ENCODE measurements around the gene JAG1.
A peak's percentile ranks its signal among the peaks of the same experiment; 100 is the strongest.

JAG1 gene

DNA sequence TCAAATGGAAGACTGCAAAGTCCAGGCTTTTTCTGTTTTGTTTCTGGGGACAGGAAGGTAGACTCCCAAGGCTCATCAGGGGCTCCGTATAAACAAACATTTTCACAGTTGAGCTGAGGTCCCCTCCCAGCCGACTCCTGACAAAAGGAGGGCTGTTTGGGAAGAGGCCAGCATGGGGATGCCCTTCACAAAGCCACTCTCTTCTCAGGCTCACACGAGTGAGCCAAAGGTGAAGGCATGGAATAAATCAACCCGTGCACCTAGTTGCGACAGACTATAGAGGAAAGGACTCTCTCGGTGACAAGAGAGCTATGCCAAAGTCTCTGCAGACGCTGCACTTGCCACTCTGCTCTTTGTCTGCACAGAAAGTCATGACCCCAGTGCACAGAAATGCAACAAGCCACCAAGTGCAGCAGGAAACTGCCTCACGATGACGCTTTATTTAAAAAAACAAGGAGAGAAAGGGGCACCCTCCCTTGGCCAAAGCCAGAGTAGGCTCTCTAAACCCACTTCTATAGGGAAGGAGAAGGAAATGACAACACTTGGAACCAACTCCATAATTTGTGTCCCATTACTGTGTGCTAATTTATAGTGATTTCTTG lies 21.0 kb downstream of the JAG1 start:
- no peak for DNase-seq (ENCODE audit: low read depth)

DNA sequence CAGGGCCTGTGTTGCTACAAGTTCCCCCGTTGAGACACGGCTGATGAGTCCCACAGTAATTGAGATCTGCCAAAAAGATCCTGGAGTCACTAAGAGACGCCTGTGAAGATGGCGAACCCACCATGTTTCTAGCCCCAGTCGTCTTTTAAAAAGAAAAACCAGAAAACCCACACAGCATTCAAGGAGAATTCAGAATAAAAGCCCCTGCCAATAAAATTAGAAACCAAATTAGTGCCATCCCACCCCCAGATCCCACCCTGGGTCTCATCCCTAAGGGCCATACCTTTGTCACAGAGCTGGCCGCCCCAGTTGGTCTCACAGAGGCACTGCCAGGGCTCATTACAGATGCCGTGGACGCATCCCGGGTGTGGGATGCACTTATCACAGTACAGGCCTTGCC lies 21.6 kb downstream of the JAG1 start:
- no peak for DNase-seq (ENCODE audit: low read depth)

DNA sequence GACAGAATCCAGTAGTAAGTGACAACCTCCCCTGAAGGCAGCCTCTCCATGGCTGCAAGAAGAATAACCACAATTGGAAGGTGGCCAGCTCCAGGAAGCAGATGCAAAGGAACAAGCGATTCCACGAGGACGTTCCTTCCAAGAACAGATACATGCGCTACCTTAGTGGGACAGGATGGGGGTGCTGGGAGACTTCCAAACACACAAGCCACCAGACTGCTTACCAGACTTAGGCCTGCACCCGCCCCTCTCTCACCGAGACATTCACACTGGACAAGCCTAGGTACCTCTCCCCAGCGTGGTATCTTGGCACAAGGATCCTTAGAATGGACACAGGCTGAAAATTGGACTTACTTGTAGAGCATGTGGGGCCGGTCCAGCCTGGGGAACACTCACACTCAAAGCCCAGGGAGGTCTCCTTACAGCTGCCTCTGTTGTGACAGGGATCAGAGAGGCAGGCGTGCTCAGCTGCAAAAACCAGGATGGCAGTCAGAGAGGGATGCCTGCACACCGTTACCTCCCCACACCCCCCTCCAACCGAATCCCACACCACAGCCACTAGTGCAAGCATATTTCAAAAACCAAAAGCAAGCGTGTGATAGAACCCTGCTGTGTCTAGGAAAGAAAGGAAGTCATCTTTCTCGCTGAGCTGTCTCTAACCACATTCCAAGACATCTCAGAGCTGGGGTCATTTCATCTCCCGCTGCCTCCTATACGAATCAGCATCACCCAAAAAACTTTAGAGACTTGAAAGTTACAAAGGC lies 22.4 kb downstream of the JAG1 start:
- DNase-seq (ENCODE audit: low read depth): no peak

DNA sequence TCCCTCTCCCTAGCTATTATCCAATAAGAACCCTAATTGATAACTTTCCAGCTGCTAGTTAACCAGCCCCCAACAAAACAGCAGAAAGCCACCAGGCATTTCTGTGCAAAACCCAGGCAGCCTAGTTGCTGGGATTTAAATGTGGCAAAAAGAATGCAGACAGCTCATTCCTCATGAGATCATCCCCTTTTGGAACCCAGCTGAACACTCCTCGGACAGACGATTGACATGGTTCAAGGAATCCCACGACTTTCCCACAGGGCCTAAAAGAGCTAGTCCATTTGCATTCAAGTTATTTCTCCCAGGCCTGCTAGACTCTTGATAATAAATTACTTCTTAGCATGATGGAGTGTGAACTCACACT lies 24.0 kb downstream of the JAG1 start:
- DNase-seq (ENCODE audit: low read depth): no peak

DNA sequence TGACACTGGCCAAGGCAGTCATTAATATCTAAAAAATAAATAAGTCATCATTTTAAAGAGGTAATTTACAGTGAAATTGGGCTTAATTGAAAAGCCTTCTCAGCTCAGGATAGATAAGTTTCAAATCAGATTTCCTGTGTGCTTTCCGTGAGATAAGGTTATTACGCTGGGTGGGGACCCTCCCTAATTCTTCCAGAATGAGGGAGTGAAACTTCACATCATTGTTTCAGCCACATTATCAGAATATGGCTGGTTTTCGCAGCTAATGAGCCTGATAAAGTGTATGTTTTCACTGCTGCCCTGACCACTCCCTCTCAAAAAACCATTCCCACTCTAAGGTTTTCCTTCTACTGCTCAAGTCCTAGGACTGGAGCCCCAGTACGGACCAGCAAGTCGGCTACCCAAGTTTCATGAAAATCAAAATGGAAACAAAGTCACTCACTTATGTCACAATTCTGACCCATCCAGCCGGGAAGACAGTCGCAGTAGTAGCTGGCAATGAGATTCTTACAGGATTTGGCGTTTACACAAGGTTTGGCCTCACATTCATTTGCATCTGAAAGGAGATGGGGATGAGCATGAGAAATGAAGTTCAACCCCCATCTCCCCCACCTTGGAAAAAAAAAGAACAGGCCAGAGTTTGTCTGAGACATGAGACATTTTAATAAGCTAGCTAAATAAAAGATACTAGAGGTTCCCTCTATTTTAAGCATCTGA lies 24.6 kb downstream of the JAG1 start:
- DNase-seq (ENCODE audit: low read depth): no peak

DNA sequence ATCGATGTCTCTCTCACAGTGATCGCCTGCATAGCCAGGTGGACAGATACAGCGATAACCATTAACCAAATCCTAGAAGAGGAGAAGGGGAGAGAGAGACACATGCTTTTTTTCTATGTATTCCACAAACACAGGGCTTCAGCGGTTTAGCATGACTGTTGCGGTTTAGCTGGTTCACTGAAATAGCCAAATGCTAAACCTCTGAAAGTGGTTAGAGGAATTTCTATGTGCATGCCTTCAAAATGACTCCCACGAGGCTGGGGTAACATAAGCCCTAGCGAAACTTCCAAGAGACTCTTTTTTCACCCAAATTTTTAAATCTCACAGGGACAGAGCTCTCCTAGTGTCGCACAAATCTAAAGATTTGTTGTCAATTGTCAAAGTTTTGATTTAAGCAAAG lies 25.1 kb downstream of the JAG1 start:
- no peak for DNase-seq (ENCODE audit: low read depth)

DNA sequence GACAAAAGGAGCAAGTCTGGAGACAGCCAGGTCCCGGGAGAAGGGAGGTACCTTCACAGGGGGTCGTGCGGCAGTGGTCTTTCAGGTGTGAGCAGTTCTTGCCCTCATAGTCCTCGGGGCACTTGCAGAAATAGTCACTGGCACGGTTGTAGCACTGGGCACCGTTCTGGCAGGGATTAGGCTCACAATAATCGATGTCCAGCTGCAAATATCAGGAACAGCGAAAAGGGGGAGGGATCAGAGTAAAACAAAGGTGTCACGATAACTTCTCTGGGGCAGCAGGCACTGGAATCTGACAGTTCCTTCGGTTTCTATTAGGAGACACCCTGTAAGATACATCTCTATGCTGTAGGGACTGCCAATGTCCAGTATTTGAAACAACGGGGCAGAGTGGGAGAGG lies 25.9 kb downstream of the JAG1 start:
- DNase-seq (ENCODE audit: low read depth): no peak

DNA sequence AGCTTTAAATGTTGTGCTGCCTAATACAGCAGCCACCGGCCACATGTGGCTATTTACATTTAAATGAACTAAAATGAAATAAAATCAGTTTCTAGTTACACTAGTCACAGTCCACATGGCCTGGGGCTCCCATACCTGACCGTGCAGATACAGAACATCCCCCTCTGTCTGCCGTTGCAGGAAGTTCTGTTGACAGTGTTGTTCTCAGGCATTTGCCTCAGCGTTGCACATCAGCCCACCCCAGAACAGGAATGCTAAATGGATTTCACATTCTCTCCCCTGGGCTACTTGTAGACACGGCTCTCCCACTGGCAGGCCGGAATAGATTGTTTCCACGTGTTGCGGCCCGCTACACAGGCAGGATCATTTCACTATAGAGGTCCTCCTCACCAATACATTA lies 26.3 kb downstream of the JAG1 start:
- DNase-seq (ENCODE audit: low read depth): no peak

DNA sequence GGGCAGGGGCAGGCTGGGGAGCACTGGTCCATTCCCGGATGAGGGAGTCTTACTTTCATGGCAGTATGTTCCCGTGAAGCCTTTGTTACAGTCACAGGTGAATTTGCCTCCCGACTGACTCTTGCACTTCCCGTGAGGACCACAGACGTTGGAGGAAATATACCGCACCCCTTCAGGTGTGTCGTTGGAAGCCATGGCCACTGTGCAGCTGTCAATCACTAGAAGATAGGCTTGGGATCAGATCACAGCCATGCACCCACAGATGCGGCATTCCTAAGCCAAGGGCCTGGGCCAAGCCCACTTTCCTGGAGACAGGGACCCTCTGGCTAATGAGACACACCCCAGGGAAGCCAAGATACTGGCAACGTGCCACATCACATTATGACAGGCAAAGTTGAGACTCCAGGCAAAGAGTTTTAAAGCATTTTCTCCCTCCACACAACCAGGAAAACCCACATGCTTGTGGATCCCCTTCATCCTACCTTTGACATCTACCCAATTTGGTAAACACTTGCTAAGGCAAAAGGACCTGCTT lies 26.8 kb downstream of the JAG1 start:
- DNase-seq (ENCODE audit: low read depth): no peak

DNA sequence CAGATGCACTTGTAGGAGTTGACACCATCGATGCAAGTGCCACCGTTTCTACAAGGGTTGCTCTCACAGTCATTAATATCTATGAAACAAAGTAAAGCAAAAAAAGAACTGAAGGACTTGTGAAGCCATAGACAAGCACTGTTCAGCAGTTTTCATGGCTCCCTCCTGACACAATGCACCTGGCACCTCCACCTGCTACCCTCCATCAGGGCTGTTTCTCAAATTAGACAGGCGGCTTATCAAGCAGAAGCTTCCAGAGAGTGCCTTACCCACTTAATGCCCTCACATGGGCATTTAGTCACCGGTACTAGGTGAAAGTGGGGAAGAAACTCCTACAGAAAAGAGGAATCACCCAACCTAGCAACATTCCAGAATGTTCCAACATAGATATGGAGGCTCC lies 27.8 kb downstream of the JAG1 start:
- DNase-seq (ENCODE audit: low read depth): no peak

DNA sequence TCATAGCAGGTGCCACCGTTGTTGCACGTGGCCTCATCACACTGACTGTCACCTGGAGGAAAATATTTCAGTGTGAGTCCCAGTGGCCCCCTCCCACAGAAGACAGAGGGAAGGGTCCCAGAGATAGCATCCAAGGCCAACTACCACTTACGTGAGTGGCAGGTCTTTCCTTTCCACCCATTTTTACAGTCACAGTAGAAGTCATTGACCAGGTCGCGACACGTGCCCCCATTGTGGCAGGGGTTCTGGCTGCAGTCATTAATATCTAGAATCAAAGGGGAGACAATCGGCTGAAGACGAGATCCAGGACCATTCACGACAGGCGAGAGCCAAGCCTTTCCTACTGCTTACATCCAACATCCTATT lies 28.6 kb downstream of the JAG1 start:
- DNase-seq (ENCODE audit: low read depth): no peak

DNA sequence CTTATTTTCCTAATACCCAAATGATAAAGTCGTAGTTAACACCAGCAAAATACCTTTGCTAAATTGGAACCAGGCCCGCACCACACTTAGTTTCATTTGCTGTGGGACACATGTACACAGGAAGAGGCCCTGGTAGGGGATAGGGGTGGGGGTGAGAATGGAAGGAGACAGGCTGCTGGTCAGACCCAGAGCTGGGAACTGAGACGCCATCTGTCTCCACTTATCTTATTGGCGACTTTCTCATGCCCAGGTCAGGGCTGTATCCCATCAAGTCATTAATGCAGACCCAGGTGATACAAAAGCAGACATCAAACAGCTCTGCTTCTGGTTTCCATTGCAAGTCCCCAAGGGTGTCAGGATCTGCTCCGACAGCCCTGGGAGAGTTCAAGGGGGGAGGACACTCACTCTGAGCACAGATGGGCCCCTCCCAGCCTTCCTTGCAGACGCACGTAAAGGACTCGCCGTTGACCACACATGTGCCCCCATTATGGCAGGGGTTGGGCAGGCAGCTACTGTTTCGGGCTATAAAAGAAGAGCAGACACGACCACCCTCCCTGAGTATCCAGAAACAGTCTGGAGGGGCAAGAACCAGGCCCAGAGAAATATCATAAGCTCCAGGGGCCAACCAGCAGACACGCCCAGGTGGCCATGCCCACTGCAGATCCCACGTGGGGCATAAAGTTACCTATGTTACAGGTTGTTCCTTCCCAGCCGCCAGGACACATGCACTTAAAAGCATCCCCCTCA lies 29.2 kb downstream of the JAG1 start:
- DNase-seq (ENCODE audit: low read depth): no peak

DNA sequence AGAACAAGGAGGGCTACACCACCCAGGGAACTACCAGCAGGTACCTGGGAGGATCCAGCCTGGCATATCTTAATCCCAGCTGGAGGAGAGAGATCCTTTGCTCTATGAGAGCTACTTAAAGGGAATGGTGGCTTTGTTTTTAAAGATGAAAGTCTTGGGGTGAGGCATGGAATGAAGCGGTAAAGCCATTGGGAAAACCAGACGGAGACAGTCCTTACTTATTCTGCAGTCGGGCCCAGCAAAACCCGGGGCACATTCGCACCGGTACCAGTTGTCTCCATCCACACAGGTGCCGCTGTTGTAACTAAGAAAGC lies 30.3 kb downstream of the JAG1 start:
- no peak for DNase-seq (ENCODE audit: low read depth)

DNA sequence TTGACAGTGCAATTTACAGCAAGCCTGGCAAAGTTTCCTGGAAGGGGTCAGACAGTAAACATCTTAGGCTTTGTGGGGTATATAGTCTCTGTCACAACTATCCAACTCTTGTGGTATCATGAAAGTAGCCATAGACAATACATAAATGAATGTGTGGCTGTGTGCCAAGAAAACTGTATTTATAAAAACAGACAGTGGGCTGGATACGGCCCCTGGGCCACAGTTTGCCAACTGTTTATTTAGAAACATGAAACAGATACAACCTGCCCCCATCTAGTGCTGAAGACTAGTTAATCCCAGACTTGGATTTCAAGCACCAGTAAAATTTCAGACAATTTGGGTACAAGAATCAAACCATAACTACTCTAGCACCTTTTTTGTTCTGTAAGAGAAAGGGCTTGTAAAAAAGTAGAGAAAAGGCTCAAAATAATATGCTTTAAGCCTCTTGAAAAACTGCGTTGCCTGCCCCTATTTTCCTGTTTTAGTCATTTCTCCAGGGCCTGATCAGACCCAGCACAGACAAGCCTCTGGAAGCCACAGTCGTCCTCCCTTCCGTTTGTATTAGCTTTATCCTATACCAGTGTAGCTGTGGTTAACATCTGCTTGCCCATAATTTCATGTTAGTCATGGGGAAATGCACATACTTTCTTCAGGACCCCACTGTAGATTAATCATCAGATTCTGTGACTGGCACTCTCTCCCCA lies 30.8 kb downstream of the JAG1 start:
- peak; percentile 52 for DNase-seq (ENCODE audit: low read depth)

DNA sequence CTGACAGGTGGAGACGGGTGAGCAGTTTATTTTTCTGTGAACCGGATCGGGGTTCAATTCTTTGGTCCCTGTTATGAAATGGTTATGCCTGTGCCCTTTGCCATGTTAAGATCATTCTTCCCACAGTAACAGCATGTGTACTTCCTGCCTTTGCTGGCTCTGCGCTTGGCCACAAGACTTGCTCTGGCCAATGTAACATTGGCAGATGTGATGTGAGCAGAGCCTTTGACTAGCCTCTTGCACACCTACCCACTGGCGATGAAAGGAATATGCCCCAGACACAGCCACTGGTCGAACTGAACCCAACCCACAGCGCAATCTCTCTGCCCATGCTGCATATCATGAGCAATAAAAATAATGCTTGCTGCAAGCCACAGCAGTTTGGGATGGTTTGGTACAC lies 31.9 kb downstream of the JAG1 start:
- no peak for DNase-seq (ENCODE audit: low read depth)

DNA sequence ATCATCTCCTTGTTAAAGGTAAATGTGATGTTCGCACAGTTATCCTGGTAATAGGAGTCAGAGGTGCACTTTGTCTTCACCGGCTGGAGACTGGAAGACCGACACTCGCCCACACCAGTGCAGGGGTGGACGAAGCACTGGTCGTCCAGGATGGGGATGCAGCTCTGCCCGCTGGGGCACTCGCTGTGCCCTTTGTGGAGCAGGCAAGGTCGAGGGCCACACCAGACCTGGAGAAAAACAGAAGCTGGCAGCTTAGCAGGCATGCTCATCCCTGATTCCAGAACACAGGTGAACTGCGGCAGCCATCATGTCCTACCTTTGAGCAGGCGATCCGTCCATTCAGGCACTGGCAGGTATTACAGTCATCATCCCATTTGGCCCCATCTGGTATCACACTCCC lies 32.3 kb downstream of the JAG1 start:
- DNase-seq (ENCODE audit: low read depth): no peak

DNA sequence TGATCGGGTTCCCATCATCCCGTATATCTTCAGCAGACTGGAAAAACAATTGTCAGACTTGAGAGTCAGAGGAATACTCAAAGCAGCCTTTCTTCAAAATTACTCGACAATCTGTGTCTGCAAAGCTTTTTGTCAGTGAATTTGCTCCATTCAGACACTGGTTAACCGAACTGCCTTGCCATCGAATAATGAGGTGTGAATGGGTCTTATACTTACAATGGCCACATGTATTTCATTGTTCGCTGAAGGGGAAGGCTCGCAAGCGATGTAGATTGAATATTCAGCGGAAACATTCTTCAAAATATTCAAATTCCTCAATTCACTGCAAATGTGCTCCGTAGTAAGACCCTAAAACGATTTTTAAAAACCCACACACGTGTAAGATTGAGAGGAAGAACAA lies 32.9 kb downstream of the JAG1 start:
- DNase-seq (ENCODE audit: low read depth): no peak

DNA sequence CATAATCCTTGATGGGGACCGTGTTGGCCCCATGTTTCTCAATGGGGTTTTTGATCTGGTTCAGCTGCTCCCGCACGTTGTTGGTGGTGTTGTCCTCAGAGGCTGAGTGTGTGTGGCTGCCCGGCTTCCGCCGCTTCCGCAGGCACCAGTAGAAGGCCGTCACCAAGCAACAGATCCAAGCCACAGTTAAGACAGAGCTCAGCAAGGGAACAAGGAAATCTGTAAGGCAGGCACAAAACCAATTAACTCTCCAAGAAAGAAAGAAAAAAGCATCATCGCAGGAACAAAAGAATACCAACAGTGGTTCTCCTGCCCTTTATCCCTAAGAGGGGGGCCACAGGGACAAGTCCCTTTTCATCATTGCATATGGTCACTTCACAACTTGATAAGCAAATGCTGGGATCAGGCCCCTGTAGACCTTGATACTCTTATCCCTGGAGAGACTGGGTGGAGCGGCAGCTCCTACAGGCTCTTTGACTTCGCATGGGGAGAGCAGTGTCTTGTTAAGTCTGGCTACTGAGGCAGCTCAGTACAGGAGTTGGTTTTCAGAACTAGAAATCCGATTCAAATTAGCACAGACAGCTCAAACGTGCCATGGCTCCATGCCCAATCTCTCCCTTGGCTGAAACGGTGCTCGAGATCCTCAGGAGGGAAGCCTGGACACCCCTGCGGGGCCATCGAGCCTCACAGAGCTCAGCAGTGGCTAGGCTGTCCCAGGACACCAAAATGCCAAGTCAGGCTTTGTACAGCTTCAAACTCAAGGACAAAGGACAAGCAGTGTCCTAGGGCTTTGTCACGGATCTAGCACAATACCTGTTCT lies 33.9 kb downstream of the JAG1 start:
- no peak for DNase-seq (ENCODE audit: low read depth)

DNA sequence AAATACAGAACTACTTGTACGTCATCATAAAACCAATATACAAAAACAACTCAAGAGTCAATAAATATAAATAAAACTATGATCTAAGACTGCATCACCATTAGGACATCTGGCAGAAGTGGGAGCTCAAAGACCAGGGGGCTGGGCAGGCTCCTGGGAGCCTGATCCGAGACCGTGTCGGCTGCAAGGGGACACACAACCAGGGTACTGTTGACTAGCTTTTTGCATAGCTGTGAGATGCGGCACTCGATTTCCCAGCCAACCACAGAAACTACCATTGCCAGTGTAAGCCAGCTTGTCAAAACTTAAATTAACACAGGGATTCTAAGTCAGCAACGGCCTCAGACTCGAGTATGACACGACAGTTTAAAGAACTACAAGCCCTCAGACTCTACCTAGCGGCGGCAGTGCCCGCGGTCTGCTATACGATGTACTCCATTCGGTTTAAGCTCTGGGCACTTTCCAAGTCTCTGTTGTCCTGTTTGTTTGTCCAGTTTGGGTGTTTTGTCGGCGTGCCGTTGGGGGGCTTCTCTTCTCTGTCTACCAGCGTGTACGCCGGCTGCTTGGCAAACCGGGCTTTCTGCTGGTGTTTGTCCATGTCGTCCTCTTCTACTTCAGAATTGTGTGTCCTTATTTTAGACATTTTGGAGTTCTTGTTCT lies 34.6 kb downstream of the JAG1 start:
- DNase-seq (ENCODE audit: low read depth): no peak

DNA sequence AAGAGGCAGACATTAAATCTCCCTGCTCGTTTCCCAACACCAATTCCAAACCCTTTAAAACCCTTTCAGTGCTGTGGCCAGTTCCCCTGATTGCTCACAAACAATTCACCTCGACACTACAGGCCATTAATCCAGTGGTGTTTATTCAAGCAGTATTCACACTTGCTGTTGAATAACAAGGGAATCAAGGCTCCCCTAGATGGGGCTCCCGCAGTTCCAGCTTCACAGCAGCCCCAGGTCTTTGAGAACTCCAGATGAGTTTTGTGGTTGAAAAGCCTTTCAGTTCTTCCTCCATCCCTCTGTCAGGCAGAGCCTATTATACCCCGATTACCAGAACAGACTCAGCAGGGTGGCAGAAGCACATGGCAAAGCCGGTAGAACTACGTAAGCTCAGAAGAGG lies 36.2 kb downstream of the JAG1 start:
- no peak for DNase-seq (ENCODE audit: low read depth)

DNA sequence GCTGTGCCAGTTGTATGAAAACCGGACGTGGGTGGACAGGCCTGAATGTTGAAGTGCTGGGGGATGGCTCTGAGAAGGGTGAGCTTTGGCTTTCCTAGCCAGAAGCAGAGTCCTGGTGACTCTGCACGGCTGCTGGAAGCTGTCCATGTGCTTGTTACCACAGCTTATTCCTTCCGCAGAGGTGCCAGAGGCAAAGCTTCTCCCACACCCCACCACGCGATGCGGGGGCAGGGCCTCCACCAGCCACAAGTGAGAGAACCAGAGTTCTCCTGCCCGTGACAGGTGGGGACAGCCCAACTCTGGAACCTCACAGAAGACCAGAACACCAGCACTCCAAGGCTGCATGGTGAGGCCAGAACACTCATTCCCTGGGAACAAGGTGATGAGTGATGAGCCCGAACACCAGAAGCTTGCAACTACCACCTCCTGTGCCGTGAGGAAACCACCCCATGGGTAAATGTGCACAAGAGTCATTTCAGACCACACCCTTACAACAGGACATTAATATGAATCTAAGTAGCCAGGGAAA lies 36.7 kb downstream of the JAG1 start:
- no peak for DNase-seq (ENCODE audit: low read depth)

Data from CMK (cell line).